ENCODE results near the gene CRACR2A.

The CRACR2A gene

GRCh38 chr12:3615862-3616261 is 137.0 kb downstream of the CRACR2A start:
- no peak for DNase-seq (ENCODE audit: low spot score)

GRCh38 chr12:3614806-3615466 is 138.0 kb downstream of the CRACR2A start:
- DNase-seq (ENCODE audit: low spot score): no peak

- no peak for DNase-seq (ENCODE audit: low spot score)
Observed at GRCh38 chr12:3613641-3614395, 139.1 kb downstream of the CRACR2A start.

GRCh38 chr12:3611860-3612703 is 140.8 kb downstream of the CRACR2A start:
- DNase-seq (ENCODE audit: low spot score): no peak

- DNase-seq (ENCODE audit: low spot score): no peak
Observed at GRCh38 chr12:3607821-3608220, 145.1 kb downstream of the CRACR2A start.

GRCh38 chr12:3607039-3607720 is 145.7 kb downstream of the CRACR2A start:
- no peak for DNase-seq (ENCODE audit: low spot score)

GRCh38 chr12:3606128-3606527 is 146.8 kb downstream of the CRACR2A start:
- DNase-seq (ENCODE audit: low spot score): no peak

- no peak for DNase-seq (ENCODE audit: low spot score)
Observed at GRCh38 chr12:3605692-3606091, 147.2 kb downstream of the CRACR2A start.

GRCh38 chr12:3604748-3605586 is 147.9 kb downstream of the CRACR2A start:
- DNase-seq (ENCODE audit: low spot score): no peak

- DNase-seq (ENCODE audit: low spot score): no peak
Observed at GRCh38 chr12:3604286-3604685, 148.6 kb downstream of the CRACR2A start.

GRCh38 chr12:3603576-3603975 is 149.3 kb downstream of the CRACR2A start:
- DNase-seq (ENCODE audit: low spot score): no peak

GRCh38 chr12:3602488-3602887 is 150.4 kb downstream of the CRACR2A start:
- no peak for DNase-seq (ENCODE audit: low spot score)

GRCh38 chr12:3601461-3602150 is 151.3 kb downstream of the CRACR2A start:
- no peak for DNase-seq (ENCODE audit: low spot score)

GRCh38 chr12:3600951-3601350 is 152.0 kb downstream of the CRACR2A start:
- no peak for DNase-seq (ENCODE audit: low spot score)

- no peak for DNase-seq (ENCODE audit: low spot score)
Observed at GRCh38 chr12:3600039-3600720, 152.7 kb downstream of the CRACR2A start.

GRCh38 chr12:3598896-3599860 is 153.7 kb downstream of the CRACR2A start:
- DNase-seq (ENCODE audit: low spot score): no peak

GRCh38 chr12:3597526-3598210 is 155.2 kb downstream of the CRACR2A start:
- DNase-seq (ENCODE audit: low spot score): no peak

- no peak for DNase-seq (ENCODE audit: low spot score)
Observed at GRCh38 chr12:3596703-3597415, 156.1 kb downstream of the CRACR2A start.
